ENCODE data around the gene SLC3A2.

GRCh38 chr11:62905296-62905695, 24.6 kb downstream of the SLC3A2 start:
- TF ChIP-seq CTCF (conservative IDR thresholded peaks at IDR 0.05; ENCODE audit: low read length) (no peak), EZH2phosphoT487 (IDR thresholded peaks at IDR 0.05; ENCODE audit: borderline replicate concordance, low read depth, low read length) (no peak)
